ENCODE measurements around the gene SDHA. TPM values are rescaled to one million over a fixed set of nuclear protein-coding genes. Genes with fewer than 3 reads are reported as not detected.
"Not testable (repeated sequence)": the region's sequence is repeated elsewhere in the genome, so short reads cannot be mapped to it uniquely, and the experiment has no call there.

Gene SDHA
- total RNA-seq, 4 donors from 2014 or later, result 76.5 to 92.8 (median 83.0) TPM

DNA sequence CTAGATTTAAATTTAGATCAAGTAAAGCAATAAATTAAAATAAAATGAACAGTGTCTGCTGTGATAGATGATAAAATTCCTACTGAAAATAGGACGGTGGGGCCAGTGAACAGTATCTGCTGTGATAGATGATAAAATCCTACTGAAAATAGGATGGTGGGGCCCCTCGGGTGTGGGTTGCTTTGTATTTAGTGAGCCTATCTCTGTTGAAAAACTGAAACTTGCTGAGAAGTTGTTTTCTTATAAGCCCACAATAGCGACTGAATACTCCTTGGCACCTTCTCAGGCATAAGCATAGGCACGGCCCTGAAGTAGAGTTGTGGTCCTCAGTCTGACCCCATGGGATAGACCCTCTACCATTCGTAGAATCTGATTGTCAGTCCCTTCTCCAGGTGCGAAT, 5.7 kb downstream of the SDHA start:
- DNase-seq (ENCODE audit: low spot score) (no peak), ATAC-seq (ENCODE audit: low FRiP score) (no peak)
- TF ChIP-seq, protein P1, sequence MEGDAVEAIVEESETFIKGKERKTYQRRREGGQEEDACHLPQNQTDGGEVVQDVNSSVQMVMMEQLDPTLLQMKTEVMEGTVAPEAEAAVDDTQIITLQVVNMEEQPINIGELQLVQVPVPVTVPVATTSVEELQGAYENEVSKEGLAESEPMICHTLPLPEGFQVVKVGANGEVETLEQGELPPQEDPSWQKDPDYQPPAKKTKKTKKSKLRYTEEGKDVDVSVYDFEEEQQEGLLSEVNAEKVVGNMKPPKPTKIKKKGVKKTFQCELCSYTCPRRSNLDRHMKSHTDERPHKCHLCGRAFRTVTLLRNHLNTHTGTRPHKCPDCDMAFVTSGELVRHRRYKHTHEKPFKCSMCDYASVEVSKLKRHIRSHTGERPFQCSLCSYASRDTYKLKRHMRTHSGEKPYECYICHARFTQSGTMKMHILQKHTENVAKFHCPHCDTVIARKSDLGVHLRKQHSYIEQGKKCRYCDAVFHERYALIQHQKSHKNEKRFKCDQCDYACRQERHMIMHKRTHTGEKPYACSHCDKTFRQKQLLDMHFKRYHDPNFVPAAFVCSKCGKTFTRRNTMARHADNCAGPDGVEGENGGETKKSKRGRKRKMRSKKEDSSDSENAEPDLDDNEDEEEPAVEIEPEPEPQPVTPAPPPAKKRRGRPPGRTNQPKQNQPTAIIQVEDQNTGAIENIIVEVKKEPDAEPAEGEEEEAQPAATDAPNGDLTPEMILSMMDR (IDR thresholded peaks at IDR 0.05), result no peak

DNA sequence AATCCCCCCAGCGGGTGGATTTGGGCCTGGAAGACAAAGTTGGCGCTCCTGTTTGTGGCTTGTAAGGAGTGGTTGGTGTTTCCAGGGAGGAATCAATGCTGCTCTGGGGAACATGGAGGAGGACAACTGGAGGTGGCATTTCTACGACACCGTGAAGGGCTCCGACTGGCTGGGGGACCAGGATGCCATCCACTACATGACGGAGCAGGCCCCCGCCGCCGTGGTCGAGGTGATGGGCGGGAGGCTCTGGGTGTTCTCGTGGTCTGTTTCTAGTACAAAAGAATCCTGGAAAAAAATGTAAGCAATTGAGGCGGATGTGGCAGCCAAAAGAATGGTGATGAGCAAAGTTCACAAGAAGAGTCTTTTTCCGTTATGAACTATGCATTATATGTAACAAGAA, 7.2 kb downstream of the SDHA start:
- TF ChIP-seq, protein P1 (IDR thresholded peaks at IDR 0.05), result no peak
- ATAC-seq (ENCODE audit: low FRiP score) (no peak), DNase-seq (ENCODE audit: low spot score) (no peak)

DNA sequence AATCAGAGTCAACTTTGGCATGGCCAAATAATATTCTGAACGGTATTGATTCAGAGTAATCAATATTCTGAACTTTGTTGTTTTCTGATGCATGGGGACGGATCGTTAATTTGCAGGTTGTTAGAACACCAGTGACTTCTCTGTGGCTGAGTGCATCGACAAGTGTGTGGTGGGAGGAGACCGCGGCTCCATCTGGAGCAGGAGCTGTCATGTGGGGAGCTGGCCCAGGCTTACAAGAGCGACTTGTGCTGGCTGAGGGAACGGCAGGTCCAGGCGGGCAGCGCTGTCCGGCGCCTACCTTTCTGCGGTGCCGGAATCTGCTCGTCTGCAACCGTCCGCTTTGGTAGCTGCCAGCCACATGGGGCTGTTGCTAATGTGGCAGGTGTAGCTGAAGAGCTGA, 9.3 kb downstream of the SDHA start:
- DNase-seq (ENCODE audit: low spot score); ATAC-seq (ENCODE audit: low FRiP score): not testable (repeated sequence)

DNA sequence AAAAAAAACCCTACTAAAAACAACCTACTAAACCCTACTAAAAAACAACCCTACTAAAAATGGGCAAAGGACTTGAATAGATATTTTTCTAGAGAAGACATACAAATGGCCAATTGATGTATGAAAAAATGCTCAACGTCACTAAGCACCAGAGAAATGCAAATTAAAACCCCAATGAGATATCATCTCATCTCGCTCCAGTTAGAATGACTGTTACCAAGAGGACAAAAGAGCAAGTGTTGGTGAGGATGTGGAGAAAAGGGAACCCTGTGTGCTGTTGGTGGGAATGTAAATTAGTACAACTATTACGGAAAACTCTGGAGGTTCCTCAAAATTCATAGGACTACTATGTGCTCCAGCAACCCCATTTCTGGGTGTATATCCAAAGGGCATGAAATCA, 10.8 kb downstream of the SDHA start:
- no peak for DNase-seq (ENCODE audit: low spot score)
- TF ChIP-seq, protein P1 (IDR thresholded peaks at IDR 0.05), result no peak
- no peak for ATAC-seq (ENCODE audit: low FRiP score)

DNA sequence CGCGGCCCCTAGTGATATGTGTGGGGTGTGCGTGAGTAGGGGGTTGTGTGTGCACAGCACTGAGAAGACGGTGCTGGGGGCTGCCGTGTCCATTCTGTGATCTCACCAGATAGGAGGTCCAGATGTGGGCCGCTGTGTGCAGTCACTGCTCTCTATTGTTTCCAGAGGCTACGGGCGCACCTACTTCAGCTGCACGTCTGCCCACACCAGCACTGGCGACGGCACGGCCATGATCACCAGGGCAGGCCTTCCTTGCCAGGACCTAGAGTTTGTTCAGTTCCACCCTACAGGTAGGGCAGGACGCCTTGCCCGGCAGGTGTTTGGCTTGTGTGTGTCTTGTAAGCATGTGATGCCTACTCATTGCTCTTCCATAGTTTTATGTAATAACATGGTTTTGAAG, 12.6 kb downstream of the SDHA start:
- ATAC-seq (ENCODE audit: low FRiP score), result no peak
- DNase-seq (ENCODE audit: low spot score), result no peak
- TF ChIP-seq, protein P1 (IDR thresholded peaks at IDR 0.05), result no peak

DNA sequence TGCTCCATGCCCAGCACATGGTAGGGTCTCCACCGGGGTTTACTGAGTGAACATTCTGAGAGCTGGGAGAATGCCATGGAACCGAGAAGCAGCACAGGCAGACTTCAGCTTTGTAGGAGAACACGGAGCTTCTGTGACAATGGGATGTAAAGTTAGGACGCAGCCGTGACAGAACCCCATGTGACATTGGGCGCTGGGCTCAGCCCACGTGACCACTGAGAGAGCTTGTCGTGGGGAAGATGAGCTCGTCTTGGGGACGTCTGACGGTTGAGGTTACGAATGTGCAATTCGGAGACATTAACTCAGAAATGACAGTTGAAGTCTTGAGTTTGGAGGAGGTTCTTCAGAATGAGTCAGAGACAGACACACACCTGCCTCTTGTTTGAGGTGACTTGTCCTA, 13.5 kb downstream of the SDHA start:
- TF ChIP-seq, protein P1 (IDR thresholded peaks at IDR 0.05), result no peak
- no peak for DNase-seq (ENCODE audit: low spot score)
- ATAC-seq (ENCODE audit: low FRiP score), result no peak

DNA sequence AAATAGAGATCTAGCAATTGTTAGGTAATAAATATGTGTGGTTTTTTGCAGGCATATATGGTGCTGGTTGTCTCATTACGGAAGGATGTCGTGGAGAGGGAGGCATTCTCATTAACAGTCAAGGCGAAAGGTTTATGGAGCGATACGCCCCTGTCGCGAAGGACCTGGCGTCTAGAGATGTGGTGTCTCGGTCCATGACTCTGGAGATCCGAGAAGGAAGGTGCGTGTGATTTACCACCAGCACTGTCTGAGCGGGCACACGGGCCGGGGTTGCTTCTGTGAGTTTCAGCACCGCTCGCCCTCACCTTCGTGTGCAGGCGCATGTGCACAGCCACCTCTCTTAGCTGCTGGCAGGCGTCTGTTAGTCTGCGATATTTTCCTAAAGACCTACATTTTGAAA, 15.3 kb downstream of the SDHA start:
- not testable (repeated sequence) for ATAC-seq (ENCODE audit: low FRiP score)

DNA sequence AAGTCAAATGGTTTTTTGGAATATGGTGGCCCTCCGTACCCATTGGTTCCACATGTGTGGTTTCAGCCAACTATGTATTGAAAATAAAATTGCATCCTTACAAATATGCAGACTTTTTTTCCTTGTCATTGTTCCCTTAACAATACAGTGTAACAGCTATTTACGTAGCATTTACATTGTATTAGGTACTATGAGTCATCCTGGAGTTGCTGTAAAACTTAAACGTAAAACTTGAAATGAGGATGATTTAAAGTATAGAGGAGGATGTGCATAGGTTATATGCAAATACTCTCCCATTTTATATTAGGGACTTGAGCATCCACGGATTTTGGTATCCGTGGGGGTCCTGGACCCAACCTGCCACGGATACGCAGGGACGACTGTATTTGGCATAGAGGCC, 16.3 kb downstream of the SDHA start:
- DNase-seq (ENCODE audit: low spot score), result no peak
- ATAC-seq (ENCODE audit: low FRiP score), result no peak
- TF ChIP-seq, protein P1 (IDR thresholded peaks at IDR 0.05), result no peak

More for the DNA sequence above, 15.3 kb downstream of the SDHA start:
- not testable (repeated sequence) for DNase-seq (ENCODE audit: low spot score)

DNA sequence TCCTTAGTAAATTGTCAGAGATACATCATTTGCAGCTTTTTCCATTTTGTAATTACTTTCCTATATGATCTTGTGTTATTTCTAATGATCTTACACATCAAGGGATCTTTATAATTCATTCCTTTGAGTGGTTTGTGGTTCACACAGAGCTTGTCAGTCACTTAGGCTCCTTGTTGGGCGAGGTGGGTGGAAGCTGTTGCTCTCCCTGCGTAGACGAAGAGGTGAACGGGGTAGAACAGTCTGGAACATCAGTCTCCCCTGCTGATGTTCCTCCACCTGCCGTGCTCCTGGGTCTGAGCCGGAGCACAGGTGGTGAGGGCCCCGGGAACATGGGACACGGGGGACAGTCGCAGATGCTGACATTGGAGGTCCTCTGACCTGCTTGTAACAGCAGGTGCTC, 17.4 kb downstream of the SDHA start:
- not testable (repeated sequence) for ATAC-seq (ENCODE audit: low FRiP score); DNase-seq (ENCODE audit: low spot score)

DNA sequence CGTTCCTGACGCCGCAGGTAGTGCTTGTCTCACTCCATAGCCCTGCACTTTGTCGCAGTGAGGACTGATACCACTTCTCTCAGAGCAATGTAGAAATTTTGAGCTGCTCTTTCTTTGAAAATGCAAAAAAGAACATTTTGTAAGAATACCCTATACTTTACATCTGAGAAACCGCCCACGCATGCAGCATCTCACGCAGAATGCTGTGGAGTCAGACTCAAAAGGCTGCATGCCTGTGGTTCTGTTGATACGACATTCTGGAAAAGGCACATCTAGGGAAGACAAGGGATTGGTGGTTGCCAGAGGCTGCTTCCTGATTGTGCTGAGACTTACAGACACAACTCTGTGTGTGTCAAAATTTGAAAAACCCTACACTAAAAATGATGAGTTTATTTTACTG, 19.8 kb downstream of the SDHA start:
- not testable (repeated sequence) for DNase-seq (ENCODE audit: low spot score); ATAC-seq (ENCODE audit: low FRiP score)

DNA sequence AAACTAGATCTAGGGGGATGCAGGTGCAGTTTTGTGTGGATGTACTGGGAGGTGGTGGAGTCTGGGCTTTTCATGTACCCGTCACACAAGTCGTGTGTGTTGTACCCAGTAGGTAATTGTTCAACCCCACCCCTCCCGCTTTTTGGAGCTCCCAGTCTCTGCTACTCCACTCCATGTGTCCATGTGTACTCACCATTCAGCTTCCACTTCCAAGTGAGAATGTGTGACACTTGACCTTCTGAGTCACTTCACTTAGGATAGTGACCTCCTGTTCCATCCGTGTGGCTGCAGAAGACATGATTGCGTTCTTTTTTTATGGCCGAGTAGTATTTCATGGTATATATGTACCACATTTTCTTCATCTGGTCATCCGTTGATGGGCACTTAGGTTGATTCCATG, 22.4 kb downstream of the SDHA start:
- not testable (repeated sequence) for ATAC-seq (ENCODE audit: low FRiP score); DNase-seq (ENCODE audit: low spot score)

DNA sequence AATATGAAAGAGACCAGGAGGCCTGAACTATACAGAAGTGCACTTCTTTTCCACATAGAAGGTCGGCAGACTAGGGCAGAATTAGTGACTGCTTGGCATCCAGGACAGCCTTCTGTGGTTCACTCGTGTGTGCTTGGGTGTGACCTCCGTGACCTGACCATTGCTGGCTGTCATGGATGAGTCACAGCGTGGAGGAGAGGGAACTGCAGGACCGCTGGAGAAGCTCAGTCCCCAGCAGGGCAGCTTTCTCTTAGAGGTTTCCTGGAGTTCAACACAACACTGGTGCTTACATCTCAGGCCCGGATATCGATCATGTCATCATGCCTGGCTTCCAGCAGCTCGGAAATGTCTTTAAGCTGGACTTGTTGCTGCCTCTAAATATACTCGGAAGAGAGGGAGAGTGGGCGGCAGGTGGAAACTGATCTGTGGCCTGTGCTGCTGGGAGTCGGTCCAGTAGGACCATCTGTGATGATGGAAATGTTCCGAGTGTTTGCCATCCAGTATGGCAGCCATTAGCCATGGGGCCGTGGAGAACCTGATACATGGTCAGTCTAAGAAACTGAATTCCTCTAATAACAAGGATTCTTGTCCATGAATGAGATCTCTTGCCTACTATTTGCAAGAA, 23.0 kb downstream of the SDHA start:
- not testable (repeated sequence) for ATAC-seq (ENCODE audit: low FRiP score); DNase-seq (ENCODE audit: low spot score)
